ENCODE results near the gene C1QB.

C1QB gene, protein sequence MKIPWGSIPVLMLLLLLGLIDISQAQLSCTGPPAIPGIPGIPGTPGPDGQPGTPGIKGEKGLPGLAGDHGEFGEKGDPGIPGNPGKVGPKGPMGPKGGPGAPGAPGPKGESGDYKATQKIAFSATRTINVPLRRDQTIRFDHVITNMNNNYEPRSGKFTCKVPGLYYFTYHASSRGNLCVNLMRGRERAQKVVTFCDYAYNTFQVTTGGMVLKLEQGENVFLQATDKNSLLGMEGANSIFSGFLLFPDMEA

DNA sequence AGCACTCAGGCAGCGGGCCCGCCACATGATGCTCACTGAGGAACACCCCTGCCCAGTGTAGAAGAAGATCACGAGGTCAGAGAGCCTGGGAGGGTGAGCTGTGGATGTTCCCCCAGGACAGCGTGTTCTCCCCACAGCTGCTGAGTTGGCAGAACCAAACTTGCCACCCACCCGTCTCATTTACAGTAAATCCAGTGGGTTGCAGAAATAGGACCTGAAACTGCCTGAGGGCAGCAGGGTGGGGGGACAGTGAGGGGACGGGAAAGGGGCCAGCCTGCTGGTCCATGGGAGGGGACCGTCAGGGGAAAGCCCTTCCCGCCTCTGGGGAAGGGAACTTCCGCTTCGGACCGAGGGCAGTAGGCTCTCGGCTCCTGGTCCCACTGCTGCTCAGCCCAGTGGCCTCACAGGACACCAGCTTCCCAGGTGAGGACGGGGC lies at the start of gene C1QB:
Gene C1QB, plus strand, starts transcription at position 356 of the 436 bp plus-strand sequence. CDS start 6,227 bp downstream, outside the sequence.
- TF ChIP-seq, protein P1, sequence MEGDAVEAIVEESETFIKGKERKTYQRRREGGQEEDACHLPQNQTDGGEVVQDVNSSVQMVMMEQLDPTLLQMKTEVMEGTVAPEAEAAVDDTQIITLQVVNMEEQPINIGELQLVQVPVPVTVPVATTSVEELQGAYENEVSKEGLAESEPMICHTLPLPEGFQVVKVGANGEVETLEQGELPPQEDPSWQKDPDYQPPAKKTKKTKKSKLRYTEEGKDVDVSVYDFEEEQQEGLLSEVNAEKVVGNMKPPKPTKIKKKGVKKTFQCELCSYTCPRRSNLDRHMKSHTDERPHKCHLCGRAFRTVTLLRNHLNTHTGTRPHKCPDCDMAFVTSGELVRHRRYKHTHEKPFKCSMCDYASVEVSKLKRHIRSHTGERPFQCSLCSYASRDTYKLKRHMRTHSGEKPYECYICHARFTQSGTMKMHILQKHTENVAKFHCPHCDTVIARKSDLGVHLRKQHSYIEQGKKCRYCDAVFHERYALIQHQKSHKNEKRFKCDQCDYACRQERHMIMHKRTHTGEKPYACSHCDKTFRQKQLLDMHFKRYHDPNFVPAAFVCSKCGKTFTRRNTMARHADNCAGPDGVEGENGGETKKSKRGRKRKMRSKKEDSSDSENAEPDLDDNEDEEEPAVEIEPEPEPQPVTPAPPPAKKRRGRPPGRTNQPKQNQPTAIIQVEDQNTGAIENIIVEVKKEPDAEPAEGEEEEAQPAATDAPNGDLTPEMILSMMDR (IDR thresholded peaks at IDR 0.05; ENCODE audit: control extremely low read depth, extremely low read depth, low read depth, missing control alignments) = no peak
- POLR2A ChIA-PET = no interaction called here
- CTCF ChIA-PET = interaction anchor here (1.2 to 1.7 kb wide), 3 partner anchors 10 to 17 kb away, joined by 3 to 4 read pairs (median 3); partner anchors contain the start of gene C1QA

DNA sequence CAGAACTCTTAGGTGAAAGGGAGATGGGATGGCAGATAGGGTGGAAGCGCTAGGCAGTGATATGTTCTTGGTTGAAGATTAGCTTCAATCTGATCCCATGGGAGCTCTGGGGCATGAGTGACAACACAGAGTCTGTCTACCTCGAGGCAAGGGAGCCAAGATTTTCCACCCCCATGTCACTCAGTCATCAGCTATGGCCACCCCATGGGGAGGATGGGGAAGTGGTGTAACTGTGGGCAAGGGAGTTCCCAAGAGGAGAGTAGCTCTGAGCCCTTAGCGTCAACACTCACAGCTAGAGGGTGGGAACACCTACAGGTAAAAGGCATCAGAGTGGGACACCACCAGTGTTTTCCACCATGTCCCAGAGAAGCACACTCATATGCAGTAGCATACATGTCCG lies 46.9 kb upstream of the C1QB start:
- no peak for DNase-seq (ENCODE audit: extremely low spot score)
- POLR2A ChIA-PET = no interaction called here
- CTCF ChIA-PET = interaction anchor here (1.2 to 1.6 kb wide), 2 partner anchors 10 to 36 kb away, joined by 4 read pairs; no protein-coding TSS in a partner anchor
- TF ChIP-seq, protein P1 (IDR thresholded peaks at IDR 0.05; ENCODE audit: control extremely low read depth, extremely low read depth, low read depth, missing control alignments) = no peak

More for the DNA sequence above, at the start of gene C1QB:
- DNase-seq (ENCODE audit: extremely low spot score) = no peak

DNA sequence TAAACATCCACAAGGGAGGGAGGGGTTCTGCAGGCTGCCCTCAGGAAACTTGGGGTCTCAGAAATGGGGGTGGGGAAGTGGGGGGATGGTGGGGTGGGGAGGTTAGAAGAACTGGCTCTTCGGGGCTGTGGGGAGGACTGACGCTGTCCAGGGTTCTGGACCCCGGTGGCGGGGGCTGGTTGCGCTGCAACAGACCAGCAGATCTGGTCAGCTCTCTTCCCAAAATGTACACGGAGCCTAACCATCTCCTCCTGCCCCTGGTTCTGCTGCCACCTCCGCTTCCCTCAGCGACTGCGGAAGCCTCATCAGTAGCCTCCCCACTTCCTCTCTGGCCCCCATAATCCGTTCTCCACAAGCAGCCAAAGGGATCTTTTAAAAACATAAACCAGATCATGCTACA lies 45.9 kb upstream of the C1QB start:
- no peak for DNase-seq (ENCODE audit: extremely low spot score)
- TF ChIP-seq, protein P1 (IDR thresholded peaks at IDR 0.05; ENCODE audit: control extremely low read depth, extremely low read depth, low read depth, missing control alignments) = no peak
- ChIA-PET CTCF (interaction anchor here (1.6 kb wide), 1 partner anchor 9 kb away, joined by 4 read pairs; no protein-coding TSS in a partner anchor), POLR2A (no interaction called here)

DNA sequence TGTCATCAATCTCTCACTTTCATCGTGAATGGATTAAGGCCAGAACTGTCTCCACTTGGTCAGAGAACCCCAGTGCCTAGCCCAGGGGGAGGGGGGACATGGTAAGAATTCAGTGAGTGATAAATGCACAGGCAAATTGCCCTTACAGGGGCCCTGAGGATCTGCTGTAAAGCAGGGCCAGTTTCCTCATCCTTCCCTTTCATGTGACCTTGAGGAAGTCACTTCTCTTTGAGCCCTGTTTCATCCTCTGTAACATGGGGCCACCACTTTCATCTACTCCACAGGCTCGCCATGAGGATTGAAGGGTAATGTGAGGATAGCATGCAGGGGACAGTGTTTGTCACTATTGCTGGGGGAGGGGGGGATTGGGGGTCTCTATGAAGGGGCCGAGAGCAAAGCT lies 44.7 kb upstream of the C1QB start:
- POLR2A ChIA-PET = no interaction called here
- CTCF ChIA-PET = no interaction called here
- no peak for DNase-seq (ENCODE audit: extremely low spot score)
- TF ChIP-seq, protein P1 (IDR thresholded peaks at IDR 0.05; ENCODE audit: control extremely low read depth, extremely low read depth, low read depth, missing control alignments) = no peak

DNA sequence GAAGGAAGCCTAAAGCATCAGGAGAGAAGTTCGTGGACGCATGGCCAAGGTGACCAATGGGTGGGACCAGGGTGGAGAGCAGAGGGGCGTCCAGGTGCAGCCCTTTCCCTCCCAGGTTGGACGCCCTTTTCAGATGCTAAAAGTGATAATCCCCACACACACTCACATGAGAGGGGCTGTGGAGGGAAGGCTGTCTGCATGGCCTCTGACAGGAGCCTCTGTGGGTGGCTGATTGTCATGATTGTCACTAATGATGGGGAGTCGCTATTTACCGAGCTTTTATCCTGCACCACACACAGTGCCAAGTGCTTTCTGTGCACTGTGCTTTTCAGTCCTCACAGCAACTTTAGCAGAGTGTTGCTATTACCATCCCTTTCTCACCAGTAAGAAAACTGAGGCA lies 43.7 kb upstream of the C1QB start:
- TF ChIP-seq, protein P1 (IDR thresholded peaks at IDR 0.05; ENCODE audit: control extremely low read depth, extremely low read depth, low read depth, missing control alignments) = no peak
- no peak for DNase-seq (ENCODE audit: extremely low spot score)
- ChIA-PET CTCF (no interaction called here), POLR2A (no interaction called here)

DNA sequence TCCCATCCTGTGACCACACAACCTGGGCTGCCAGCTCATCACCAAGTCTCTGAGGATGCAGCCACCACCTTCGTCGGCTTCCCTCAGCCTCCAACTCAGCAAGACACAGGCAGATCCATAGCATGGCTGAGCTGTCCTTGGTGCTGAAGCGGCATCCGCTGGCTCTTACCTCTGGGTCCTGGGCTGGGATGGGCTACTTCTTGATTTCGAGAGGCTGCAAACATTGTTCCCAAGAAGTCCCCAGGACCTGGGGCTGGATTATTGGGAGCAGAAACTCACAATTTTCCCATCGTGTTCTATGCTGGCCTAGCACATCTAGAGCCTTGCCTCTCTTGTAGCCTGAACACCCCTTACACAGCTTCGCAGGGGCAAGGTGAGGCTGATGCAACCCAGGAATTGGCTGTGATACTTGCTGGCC lies 41.5 kb upstream of the C1QB start:
- ChIA-PET POLR2A (no interaction called here), CTCF (no interaction called here)
- DNase-seq (ENCODE audit: extremely low spot score) = no peak
- TF ChIP-seq, protein P1 (IDR thresholded peaks at IDR 0.05; ENCODE audit: control extremely low read depth, extremely low read depth, low read depth, missing control alignments) = no peak

Measured in GM10248 (cell line).